GM21528 (cell line): ENCODE results near the gene CCNQ.

Experiments
- ATAC-seq: cut with Tn5 transposase; IDR thresholded peaks from one replicate; pipeline ENCODE4 v1.9.1; 2021; ENCODE audit warnings: mild to moderate bottlenecking, moderate library complexity; ENCODE audit not compliant: unreplicated experiment, low FRiP score

Gene CCNQ

GRCh38 chrX:153578889-153579288, 20.1 kb downstream of the CCNQ start:
- ATAC-seq: no peak

GRCh38 chrX:153578200-153578835, 20.6 kb downstream of the CCNQ start:
- no peak for ATAC-seq

- ATAC-seq: no peak
Measured at GRCh38 chrX:153576961-153577360, 22.0 kb downstream of the CCNQ start.

DNA sequence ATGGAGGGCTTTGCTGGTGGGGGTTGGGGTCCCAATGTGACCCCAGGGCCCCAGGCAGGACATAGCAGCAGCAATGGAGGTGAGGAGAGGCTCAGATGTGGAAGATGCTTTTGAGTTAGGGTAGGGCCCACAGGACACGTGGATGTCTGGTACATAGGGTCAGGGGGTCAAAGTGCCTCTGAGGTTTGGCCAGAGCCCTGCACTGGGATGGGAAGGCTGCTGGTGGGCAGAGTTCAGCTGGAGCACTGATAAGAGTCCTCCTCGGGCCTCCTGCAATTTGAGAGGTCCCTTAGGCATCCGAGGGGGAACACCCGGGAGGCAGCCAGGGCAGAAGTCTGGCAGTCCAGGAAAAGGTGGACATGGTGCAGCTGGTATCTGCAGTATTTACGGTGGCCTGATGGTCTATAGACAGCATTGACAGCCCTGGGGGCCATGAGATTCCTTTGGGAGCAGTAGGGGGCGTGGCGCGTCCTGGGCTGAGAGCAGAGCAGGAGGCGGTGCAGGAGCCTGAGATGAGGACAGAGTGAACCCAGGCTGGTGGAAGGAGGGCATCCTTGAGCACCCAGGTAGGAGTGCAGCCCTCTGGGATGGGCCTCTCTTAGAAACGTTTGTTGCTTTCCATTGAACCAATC, 22.6 kb downstream of the CCNQ start:
- no peak for ATAC-seq

DNA sequence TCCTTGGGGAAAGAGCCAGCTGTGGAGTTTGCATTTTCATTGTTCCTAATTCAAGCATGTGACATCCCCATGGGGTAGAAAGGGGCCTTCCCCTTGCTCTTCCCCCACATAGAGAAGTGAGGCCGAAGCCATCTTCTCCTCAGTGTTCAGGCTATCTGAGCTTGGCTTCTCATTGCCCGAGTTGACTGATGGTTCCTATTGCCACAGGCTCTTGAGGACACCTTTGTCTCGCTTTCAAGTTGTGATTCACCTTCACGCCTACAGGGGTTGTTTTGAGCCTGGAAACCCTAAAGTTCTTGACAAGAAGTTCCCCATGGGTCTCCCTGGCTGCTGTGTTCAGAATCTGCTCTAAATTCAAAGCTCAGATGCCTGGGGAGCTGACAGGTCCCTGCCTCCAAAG, 25.0 kb downstream of the CCNQ start:
- no peak for ATAC-seq

DNA sequence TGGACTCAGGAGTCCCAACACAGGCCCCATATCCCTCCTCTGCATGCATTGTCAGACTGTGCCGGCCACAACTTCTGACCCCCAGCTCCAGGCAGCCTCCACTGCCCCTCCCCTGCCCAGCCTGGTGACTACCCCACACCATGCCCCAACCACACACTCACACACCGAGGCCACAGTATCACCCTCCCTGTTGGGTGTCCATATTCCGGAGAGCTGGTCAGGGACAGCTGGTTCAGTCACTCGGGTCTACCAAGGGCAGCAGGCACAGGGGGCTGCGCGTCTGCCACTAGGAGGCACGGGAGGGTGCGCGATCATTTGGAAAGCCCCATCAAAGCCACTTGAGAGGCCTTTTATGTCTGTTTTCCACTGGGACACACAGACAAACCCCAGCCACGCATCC, 26.3 kb downstream of the CCNQ start:
- no peak for ATAC-seq

DNA sequence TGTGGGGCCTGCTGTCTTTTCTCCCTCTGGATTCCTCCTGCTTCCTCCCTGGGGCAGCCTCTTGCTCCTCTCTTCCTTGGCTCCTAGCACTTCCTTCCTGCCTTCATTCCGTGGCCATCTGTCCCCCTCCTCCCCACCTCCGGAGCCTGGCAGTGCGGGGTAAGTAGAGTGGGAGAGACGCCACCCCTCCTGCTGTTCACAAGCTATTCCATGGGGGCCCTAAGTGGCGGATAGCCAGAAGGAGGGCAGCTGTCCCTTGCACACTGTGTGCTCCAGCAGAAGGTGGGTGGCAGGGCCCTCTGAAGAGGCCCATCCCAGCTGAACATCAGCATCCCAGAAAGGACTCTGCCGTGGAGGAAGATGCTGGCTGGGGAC, 27.4 kb downstream of the CCNQ start:
- no peak for ATAC-seq

DNA sequence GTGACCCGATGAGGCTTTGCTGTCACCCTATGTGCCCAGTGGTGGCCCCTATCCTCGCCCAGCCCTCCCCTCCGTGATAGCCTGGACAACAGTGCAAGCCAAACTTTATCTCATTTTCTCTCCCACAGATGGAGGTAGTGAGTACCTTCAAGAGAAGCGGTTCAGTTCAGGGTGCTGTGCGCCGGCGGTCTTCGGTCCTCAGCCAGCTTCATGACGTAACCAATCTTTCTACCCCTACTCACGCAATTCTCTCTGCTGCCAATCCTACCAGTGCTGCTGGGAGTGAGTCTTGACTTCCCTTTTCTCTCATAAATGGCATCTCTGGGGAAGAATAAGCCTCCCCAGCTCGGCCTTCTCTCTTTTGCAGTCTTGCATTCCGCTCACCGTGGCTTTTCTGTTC, 29.5 kb downstream of the CCNQ start:
- no peak for ATAC-seq

GRCh38 chrX:153568451-153569011, 30.4 kb downstream of the CCNQ start:
- ATAC-seq: no peak

DNA sequence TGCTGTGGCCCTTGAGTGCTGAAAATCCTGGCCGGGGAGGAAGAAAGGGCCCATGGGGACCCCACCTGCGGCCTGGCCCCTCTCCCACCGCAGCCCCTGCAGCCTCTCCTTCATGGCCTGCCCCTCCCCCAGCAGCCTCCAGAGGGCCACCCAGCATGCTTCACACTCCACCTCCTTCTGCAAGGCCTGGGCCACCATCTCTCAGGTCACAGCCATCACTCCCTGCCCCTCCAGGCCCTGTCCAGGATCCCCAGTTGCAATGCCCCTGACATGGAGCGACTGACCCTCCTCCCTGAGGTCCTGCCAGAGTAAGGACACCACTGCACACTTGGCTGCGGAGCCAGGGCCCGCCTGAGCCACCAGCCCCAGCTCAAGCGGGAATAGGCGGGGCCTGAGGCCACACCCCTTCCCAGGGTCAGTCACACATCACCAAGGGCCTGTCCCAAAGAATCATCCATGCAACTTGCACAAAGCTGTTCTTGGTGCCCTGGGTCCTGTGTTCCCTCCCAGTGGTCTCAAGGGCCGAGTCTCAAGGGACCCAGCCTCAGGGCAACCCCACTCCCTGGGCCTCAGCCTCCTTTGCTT, 32.9 kb downstream of the CCNQ start:
- ATAC-seq: no peak

DNA sequence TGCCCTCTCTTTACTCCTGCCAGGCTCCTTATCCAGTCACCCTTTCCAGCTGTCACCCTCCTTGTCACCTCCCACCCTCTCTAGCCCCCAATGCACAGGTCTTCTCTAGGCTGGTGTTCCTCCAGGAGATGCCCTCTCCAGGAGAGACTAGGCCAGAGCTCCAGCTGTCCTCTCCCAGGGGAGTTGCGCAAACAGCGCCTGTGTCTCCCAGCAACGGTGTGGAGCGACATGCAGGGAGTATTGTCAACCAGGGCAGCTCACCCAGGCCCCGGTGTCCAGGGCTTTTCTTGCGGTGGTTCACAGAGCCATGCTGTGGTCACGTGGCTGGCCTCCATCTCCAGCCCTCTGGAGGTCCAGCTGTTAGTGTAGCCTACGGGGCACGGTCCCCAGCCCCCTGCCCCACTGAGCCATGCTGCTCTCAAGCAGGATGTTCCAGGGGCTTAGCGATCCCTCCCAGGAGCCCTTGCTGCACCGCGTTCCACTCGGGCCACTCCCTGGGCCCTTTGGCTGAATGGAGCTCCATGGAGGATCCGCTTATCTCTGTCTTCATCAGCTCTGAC, 34.8 kb downstream of the CCNQ start:
- no peak for ATAC-seq

DNA sequence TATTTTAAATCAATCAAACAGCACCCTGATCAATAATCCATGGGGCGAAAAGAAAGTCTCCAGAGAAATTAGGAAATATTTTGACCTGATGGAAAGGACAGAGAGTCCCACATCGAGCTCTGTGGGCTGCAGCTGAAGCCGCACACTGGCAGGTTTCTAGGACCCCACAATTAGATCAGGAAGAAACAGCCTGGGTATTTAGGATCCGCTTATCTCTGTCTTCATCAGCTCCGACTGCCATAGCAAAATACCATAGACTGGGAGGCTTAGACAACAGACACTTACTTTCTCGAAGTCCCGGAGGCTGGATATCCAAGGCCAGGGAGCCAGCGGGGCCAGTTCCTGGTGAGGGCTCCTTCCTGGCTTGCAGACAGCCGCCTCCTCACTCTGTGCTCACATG, 36.4 kb downstream of the CCNQ start:
- ATAC-seq: no peak

- no peak for ATAC-seq
Measured at GRCh38 chrX:153561337-153561736, 37.6 kb downstream of the CCNQ start.

DNA sequence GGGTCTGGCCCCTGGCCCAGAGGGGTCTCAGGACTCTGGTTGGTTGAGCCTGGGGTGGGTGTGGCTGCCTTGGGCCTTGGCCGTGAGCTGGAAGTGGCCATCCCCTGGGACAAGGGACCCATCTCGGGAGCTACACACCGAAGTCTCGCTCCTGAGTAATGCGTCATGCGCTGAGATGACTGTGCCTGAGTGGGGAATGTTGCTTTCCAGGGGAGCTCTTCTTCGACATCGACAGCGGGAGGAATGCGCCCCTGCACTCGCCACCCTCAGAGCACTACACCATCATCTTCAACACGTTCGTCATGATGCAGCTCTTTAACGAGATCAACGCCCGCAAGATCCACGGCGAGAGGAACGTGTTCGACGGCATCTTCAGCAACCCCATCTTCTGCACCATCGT, 38.5 kb downstream of the CCNQ start:
- ATAC-seq: no peak

DNA sequence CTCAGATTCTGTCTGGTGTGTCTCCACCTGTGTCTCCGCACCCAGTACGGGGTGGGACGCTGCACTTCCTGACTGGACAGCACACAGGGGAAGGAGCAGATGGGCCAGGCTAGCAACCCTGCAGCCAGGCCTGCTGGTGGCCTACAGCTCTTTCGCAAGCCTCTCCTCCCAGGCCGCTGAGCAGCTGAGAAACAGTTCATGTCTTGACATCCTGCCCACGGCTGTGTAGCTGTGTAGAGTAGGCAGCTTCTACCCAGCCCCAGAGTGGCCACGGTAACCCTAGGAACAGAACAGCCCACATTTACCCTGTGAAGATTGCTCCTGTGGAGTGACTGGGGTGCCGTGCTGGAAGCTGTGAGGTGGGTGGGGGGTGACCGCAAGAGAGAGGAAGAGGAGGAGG, 38.9 kb downstream of the CCNQ start:
- no peak for ATAC-seq

- ATAC-seq: no peak
Measured at GRCh38 chrX:153557618-153558355, 41.2 kb downstream of the CCNQ start.

- no peak for ATAC-seq
Measured at GRCh38 chrX:153556767-153557166, 42.2 kb downstream of the CCNQ start.

- no peak for ATAC-seq
Measured at GRCh38 chrX:153554519-153555167, 44.3 kb downstream of the CCNQ start.

DNA sequence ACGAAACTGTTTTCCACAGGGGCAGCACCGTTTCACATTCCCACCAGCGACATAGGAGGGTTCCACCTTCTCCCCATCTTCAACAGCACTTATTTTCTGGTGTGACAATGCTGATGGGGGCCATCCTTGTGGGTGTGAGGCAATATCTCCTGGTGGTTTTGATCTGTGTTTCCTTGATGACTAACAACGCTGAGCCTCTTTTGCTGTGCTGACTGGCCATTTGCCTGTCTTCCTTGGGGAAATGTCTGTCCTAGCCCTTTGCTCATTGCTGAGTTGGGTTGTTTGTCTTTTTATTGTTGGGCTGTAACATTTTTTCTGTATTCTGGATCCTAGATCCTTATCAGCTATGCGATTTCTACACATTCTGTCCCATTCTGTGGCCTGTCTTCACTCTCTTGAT, 47.8 kb downstream of the CCNQ start:
- no peak for ATAC-seq

- no peak for ATAC-seq
Measured at GRCh38 chrX:153549807-153550206, 49.1 kb downstream of the CCNQ start.
